GM19328 (cell line): ENCODE data around the gene FOXL2.
"Not testable (repeated sequence)": the region's sequence is repeated elsewhere in the genome, so short reads cannot be mapped to it uniquely, and the experiment has no call there.

Experiments
- ATAC-seq: cut with Tn5 transposase; IDR thresholded peaks from one replicate; pipeline ENCODE4 v1.9.1; 2021; ENCODE audit warnings: mild to moderate bottlenecking, moderate library complexity; ENCODE audit not compliant: unreplicated experiment

FOXL2 gene

DNA sequence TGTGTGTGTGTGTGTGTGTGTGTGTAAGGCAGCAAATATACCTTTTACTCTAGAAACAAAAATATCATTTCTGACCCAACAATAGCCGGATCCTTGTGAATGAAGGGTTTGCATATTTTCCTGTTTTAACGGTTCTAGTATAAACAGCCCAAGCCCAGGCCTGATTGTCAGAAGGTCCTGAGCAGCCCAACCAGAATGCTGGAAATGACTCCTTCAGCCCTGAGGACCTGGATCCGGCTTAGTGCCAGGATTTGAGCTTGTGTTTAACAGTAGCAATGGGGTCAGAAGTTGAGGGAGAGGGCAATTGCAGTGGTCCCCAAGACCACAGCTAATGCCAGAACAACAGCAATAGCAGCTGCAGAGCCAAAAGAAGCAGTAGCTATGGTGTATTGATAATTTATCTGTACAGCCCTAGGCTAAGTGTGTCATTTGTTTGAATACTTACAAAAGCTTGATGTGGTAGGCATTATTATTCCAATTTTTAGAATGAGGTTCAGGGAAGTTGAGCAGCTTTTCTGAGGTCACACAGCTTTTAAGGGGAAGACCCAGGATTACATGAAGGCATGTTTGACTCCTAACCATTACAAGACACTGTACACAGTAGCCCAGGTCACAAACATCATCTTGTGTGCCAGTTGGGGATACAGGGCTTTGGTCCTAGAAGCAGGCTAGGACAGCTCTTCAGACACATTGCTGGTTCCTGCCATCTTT lies 12.8 kb downstream of the FOXL2 start:
- ATAC-seq, result no peak

DNA sequence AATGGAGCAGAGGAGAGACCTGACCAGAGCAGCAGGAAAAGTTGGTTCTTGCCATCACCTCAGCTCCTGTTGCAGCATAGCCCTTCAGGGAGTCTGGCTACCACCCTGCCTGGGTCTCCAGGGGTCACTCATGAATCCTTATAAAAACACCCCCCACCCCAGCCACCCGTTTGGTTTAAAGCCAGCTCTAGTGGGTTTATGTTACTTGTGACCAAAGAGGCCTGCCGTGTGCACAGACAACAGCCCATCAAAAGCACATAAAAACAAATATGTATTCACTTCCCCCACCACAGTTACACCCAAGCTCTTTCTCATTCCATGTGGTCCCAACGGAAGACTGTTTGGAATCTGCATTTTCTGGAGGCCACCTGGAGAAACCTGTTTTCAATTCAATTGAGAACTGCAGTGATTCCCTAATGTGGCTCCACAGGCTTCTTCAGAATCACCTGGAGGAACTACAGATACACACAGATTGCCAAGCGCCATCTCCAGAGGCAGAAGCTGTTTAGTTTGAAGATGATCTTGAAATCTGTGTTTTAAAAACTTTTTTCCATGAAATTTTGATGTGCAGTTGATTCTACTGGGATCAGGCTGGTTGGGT lies 13.8 kb downstream of the FOXL2 start:
- ATAC-seq, result no peak

DNA sequence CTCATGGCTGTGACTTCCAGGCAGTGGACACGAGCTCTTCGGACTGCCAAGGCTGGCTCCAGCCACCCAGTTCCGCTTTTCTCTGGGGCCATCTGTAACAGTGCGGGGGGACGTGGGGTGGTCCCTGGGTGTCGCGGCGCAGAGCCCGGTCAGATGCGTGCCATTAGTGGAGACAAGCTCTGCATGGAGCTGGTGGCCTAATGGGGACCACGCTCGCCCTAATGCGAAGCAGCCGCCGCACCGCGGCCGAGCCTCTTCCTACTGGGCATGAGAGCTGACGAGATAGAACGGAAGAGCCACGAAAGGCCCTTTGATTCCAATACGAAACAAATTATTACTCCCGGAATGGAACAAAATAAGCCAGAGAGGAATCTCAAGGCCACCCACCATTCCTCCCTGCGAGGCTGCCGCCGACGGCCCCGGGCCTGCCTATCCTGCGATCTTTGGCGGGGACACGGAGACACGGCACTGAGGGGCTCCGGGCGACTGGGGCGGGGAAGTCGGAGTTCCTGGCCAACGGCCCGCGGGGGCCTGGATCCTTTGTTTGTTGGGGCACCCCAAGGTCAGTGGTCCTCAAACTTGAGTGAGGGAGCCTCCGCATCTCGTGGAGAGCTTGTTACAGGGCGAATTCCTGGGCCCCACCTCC lies 18.1 kb downstream of the FOXL2 start:
- ATAC-seq, result no peak

DNA sequence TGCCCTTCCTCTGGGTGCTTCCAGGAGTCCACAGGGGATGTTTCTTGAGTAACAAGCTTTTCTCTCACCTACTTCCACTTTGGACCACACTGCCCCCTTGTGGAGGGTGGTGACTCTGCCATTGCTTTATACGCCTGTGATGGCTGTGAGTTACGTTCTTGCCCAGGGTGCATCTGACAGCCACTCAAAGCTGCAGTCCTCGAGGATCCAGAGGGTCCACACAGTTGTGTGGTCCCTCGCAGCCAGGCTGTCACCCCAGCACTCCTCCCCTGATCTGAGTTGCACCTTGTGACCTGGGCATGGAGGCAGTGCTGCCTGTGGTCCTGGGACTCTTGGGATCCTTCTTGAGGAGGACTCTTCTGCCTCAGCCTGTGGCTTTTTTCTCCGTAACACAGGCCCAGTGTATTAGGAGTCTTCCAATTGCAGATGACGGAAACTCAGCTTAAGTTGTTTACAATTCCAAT lies 23.4 kb downstream of the FOXL2 start:
- ATAC-seq, result peak; percentile 73

DNA sequence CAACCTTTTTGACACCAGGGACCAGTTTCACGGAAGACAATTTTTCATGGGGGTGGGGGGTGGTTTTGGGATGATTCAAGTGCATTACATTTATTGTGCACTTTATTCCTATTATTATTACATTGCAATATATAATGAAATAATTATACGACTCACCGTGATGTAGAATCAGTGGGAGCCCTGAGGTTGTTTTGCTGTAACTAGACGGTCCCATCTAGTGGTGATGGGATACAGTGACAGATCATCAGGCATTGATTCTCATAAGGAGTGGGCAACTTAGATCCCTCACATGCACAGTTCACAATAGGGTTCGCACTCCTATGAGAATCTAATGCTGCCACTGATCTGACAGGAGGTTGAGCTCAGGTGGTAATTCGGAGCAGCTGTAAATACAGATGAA lies 24.5 kb downstream of the FOXL2 start:
- not testable (repeated sequence) for ATAC-seq

DNA sequence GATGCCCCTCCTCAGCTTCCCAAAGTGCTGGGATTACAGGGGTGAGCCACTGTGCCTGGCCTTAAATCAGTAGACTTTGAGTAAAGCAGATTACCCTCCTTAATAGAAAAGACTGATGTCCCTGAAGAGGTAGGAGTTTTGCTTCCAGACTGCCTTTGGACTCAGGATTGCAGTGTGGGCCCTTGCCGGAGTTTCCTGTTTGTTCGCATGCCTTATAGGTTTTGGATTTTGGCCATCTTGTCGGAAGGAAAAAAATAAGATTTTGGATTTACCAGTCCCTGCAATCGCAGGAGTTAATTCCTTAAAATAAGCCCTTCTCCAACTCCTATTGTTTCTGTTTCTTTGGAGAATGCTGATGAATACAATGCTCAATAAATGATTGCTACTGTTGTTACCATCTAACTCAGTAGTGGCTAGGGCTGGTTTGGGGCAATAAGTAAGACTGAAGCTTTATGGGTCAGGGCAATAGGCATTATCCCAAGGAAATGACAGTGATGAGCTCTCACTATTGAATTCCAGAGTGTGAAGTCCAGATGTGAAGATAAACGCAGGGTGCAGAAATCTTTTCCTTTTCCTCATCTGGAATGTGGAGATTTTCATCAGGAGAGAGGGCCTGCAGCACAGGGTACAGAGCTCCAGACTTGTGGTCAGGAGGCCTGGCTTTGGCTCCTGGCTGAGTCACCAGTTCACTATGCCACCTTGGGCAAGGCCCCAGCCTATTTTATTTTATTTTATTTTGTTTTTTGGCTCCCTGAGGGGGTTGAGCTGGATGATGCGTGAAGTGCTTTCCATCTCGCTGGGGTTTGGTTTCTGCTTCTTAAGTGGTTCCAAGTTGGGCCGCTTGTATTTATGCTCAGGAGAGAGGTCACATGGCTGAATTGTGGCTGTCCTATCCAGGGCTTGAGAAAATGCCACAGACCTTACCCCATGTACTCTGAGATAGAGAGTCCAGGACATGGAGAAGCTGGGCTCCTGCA lies 25.3 kb downstream of the FOXL2 start:
- ATAC-seq, result no peak

DNA sequence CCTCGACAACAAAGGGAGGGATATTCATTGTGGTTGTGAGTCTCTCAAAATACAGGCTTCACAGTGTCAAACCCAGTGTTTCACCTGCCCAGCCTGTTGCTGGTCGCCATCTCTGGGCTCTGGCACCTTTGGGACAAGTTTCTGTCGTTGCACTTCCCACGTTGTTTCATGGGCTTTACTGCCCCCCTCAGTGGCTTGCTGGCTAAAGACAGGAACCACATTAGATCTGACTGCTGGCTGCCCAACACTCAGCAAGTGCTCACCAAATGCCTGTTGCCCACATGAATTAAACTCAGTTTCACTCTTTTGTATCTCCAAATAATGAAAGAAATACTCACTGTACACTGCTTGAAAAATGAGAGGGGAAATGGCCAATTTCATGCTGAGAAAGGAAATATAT lies 27.6 kb downstream of the FOXL2 start:
- ATAC-seq, result no peak

DNA sequence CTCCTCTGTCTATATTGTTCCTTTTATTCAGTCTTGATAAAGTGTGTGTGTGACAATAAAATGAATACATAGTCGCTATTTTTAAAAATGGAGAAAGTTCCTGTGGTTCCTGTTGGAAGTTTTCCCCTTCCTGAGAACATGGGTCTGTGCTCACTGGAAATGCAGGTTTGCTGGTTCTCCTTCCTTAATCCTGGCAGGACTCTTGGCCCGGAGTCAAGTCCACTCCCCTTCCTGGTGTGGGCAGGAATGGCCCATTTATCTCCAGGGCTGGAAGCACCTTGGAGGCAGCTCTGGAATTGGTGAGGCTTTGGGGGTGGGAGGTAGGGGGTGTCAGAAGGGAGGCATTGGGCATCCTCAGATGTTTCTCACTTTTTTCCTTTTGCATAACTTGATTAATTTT lies 30.1 kb downstream of the FOXL2 start:
- no peak for ATAC-seq

DNA sequence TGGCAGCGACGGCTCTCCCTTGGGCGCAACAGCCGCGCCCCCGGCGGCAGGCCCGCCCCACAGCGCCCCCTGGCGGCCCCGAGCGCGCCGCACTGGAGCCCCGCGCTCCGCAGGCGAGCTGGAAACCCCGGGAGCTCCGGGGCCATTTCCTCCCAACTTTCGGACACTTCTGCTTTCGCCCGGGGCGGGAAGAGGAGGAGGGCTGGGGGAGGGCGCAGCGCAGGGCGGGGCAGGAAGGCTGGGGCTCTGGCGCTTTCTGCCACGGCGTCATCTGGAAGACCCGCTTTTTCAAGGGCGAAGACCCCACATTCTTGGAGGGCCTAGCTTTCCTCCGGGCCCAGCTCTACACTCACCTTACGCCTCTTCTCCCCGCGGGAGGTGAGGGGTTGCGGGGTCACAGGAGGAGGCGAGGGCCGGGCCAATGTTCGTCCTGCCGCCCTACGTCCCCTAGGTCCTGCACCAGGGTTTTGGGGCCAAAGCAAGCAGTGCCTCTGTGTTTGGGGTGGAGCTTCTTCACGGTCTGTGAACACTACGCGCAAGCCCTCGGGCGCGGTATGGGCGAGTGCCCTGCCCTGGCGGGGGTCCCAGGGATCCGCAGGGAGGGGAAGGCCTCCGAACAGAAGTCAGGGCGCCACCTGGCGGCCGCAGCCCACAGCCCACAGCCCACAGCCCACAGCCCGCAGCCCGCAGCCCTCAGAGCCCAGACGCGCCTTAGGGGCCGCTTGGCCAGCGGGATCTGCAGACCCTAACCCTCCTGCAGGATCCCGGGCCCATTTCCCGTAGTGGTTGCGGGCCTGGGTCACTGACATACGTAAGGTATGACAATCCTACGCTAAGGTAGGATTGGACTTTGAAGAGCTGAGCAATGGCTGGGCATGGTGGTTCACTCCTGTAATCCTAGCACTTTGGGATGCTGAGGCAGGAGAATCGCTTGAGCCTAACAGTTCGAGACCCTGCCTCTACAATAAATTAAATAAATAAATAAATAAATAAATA lies 31.1 kb downstream of the FOXL2 start:
- ATAC-seq, result peak; percentile 74

DNA sequence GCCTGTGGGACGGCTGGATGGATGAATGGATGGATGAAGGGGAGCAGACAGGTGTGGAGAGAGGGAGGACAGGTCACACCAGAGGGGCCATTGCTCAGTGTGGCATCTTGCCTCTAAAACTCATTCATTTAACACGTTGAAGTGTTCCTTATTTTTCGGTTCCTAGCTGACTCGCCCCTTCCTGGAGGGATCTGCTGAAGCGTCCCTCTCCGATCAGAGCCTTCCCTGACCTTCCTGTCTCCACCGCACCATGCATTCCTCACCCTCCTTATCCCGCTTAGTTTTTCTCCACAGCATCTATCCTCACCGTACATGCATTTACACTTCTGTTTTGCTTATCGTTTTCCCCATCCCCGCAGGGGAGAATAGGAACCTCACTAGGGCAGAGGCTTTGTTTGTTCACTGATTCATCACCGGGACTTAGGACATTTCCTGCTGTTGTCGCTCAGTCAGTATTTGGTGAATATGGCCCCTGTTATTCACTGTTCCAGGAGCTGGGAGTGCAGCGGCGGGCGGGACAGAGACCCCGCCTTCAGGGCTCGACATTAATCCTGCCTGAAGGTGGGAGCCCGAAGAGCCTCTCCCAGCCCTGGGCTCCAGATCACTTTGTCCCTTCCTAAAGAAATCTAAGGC lies 32.0 kb downstream of the FOXL2 start:
- ATAC-seq, result no peak

DNA sequence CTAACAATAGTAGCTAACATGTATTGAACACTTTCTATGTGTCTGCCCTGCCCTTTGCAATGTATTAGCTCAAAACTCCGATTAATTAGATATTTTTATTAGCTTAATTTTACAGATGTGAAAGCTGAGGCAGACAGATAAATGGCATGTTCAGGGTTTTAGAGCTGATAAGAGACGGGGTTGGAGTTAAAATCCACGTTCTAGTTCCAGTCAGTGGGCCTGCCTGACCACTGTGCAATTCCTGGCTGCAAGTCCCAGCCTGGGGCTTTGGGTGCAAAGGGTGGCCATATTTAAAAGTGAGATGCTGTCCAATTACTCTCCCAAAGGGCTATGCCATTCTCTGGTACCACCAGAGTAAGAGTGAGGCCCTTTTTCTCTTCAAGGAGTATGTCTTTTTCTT lies 33.2 kb downstream of the FOXL2 start:
- no peak for ATAC-seq

DNA sequence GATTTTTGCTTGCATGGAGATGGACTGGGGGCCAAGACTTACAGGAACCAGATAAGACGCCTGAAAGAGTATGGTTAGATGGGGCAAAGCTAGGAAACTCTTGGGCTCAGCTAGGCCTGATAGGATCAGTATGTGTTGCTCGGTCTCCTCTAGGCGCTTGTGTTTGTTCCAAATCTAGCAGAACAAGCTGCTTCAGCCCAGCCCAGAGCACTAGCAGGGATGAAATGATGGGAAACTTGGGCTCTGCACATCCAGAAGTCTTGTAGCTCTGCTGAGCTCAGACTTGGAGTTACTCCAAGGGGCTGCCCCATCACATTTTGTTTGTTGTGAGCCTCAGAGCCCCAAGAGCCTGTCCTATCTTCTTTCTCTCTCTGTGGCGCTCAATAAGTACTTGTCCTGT lies 34.7 kb downstream of the FOXL2 start:
- no peak for ATAC-seq

DNA sequence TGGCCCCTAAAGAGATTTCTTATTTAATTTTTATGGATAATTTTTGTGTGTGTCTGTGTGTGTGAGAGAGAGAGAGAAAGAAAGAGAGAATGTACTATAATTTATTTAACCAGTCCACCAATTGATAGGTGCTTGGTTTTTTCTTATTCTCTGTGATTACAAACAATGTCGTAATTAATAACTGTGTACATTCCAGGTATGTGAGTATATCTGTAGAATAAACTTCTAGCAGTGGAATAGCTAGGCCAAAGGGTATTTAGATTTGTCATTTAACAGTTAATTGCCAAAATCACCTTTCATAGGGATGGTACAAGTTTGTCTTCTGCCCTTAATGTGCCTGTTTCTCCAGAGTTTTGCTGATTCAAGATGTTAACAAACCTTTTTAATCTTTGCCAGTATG lies 35.3 kb downstream of the FOXL2 start:
- ATAC-seq, result no peak

DNA sequence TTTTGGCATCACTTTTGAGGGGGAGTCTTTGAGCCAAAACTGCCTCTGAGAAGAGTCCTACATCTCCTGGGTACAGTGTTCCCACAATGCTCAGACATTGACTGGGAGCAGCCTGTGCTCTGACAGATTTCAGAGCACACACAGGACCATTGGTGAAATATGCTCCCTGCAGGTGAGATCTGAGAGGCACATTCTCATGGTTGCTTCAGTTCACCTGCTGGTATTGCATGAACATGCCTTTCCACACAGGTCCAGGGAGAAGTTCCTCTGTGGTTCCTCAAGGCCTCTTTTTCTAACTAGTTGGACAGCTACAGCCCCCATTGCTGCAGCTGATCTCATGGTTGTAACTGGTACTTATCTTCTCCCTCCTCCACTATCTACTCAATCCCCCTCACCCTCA lies 37.0 kb downstream of the FOXL2 start:
- no peak for ATAC-seq

DNA sequence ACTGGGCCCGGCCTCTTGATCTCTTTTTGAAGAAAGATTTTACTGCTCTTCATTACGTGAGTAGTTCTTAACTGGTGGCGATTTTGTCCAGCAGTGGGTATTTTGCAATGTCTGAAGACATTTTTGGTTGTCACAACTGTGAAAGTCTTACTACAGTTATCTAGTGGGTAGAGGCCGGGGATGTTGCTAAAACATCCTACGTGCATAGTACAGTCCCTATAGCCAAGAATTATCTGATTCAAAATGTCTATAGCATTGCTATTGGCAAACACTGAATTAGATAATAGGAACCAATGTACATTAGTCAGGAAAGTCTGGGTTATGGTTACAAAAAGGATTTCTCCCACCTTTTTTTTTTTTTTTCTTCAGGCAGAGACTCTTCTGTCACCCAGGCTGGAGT lies 38.1 kb downstream of the FOXL2 start:
- ATAC-seq, result no peak

DNA sequence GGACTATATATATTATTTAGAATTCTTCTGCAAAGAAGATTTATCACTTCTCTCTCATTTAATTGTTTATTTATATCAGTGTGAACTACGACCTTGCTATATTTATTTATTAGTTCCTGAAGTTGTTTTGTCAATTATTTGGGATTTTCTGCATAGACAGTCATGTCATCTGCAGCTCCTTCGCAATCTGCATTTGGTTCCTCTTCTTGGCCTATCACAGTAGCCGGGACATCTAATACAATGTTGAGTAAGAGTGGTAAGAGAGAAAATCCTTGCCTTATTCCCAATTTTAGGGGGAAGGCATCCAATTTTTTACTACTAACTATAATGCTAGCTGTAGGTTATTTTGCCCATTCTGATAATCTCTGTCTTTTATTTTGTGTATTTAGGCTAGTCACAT lies 39.4 kb downstream of the FOXL2 start:
- ATAC-seq, result no peak

DNA sequence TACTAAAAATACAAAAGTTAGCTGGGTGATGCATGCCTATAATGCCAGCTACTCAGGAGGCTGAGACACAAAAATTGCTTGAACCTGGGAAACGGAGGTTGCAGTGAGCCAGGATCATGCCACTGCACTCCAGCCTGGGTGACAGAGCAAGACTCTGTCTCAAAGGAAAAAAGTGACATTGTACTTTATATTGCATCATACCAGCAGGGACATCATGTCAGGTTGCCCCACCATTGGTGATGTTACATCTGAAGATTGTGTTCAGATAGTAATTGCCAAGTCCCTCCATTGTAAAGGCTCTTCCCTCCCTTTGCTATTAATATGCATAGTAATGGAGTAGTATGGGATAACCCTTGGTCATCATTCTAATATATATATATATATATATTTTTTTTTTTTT lies 44.8 kb downstream of the FOXL2 start:
- ATAC-seq, result no peak

DNA sequence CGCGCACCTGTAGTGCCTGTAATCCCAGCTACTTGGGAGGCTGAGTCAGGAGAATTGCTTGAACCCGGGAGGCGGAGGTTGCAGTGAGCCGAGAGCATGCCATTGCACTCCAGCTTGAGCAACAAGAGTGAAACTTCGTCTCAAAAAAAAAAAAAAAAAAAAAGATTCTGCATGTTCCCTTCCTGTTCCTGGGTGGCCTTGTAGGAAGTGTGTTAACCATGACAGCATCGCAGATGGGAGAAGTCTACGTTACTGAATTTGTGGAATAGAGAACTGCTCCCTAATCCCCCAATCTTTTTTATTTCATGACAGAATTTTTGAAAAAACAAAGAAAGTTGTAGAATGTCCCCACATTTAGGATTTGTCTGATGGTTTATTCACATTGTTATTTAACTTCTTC lies 45.4 kb downstream of the FOXL2 start:
- ATAC-seq, result no peak

DNA sequence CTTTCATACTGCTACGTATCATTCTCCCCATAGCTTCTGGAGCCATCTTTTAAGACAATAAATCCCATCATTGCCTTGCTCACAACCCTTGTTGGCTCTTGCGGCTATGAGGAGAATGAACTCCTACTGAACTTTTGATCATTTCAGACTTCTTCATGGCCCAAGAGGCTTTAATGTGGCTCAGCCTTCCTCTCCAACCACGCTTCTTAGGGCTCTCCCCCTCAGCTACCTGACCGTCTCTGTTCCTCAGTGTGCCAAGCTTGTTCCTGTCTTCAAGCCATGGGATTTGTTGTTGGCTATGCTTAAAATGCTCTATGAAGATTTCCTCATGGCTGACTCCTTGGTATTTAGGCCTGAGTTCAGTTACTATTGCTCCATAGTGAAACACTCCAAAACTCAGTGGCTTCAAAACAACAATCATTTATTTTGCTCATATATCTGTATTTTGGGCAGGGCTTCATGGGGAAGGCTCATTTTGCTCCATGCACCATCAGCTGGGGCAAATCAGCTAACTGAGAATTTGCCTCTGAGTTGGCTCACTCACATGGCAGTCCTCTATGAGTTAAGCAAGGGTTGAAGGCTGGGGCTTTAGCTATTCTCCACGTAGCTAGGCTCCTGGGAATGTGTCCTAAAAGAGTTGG lies 47.5 kb downstream of the FOXL2 start:
- ATAC-seq, result no peak
